H9 (cell line): ENCODE measurements around the gene PIK3C3. TPM values are rescaled to one million over a fixed set of nuclear protein-coding genes. Genes with fewer than 3 reads are reported as not detected.

Experiments used
- DNase-seq: peaks from one replicate; pipeline ENCODE4 v3.0.0-alpha.2; 2017
- H2AFZ ChIP-seq: one replicate; pipeline ENCODE4 v1.6.1; 2013; ENCODE audit warnings: mild to moderate bottlenecking, low read length, control low read depth, moderate library complexity
- H2AK5ac ChIP-seq: 2 replicates; pipeline ENCODE4 v1.6.1; 2013; ENCODE audit warnings: low read length, control low read depth, mixed read lengths; ENCODE audit not compliant: insufficient read length
- H2BK120ac ChIP-seq: one replicate; pipeline ENCODE4 v1.6.1; 2013; ENCODE audit warnings: low read depth, mild to moderate bottlenecking, low read length, control low read depth, inconsistent platforms; ENCODE audit not compliant: poor library complexity, severe bottlenecking
- H2BK12ac ChIP-seq: 2 replicates; pipeline ENCODE4 v1.6.1; 2013; ENCODE audit warnings: low read length, control low read depth, mixed read lengths, low read depth; ENCODE audit not compliant: insufficient read length
- H2BK15ac ChIP-seq: 2 replicates; pipeline ENCODE4 v1.6.1; 2013; ENCODE audit warnings: low read depth, low read length, control low read depth
- H2BK20ac ChIP-seq: one replicate; pipeline ENCODE4 v1.6.1; 2013; ENCODE audit warnings: low read depth, mild to moderate bottlenecking, low read length, control low read depth, inconsistent platforms; ENCODE audit not compliant: poor library complexity, severe bottlenecking
- H2BK5ac ChIP-seq: 2 replicates; pipeline ENCODE4 v1.6.1; 2013; ENCODE audit warnings: low read length, control low read depth, mixed read lengths; ENCODE audit not compliant: insufficient read length
- H3K14ac ChIP-seq: 2 replicates; pipeline ENCODE4 v1.6.1; 2013; ENCODE audit warnings: low read length, control low read depth; ENCODE audit not compliant: insufficient read depth
- H3K18ac ChIP-seq: 2 replicates; pipeline ENCODE4 v1.6.1; 2013; ENCODE audit warnings: low read depth, mild to moderate bottlenecking, mixed read lengths, low read length, control low read depth; ENCODE audit not compliant: insufficient read length
- H3K23ac ChIP-seq: 2 replicates; pipeline ENCODE4 v1.6.1; 2013; ENCODE audit warnings: low read length, control low read depth, mixed read lengths, low read depth; ENCODE audit not compliant: insufficient read length
- H3K23me2 ChIP-seq: 2 replicates; pipeline ENCODE4 v1.6.1; 2013; ENCODE audit warnings: low read depth, mild to moderate bottlenecking, mixed read lengths, low read length, control low read depth; ENCODE audit not compliant: insufficient read length, poor library complexity, severe bottlenecking
- H3K27ac ChIP-seq: 2 replicates; pipeline ENCODE4 v1.5.1; 2013; ENCODE audit warnings: low read length, control low read depth, mixed read lengths, low read depth; ENCODE audit not compliant: insufficient read length
- H3K27me3 ChIP-seq: 2 replicates; pipeline ENCODE4 v1.6.1; 2013; ENCODE audit warnings: low read length, control low read depth, inconsistent platforms; ENCODE audit not compliant: insufficient read depth
- H3K4ac ChIP-seq: 2 replicates; pipeline ENCODE4 v1.6.1; 2013; ENCODE audit warnings: low read depth, mild to moderate bottlenecking, control low read depth, inconsistent platforms, low read length, moderate library complexity
- H3K4me1 ChIP-seq: 2 replicates; pipeline ENCODE4 v1.6.1; 2013; ENCODE audit warnings: low read length, control low read depth, inconsistent platforms; ENCODE audit not compliant: insufficient read depth
- H3K4me2 ChIP-seq: 2 replicates; pipeline ENCODE4 v1.6.1; 2013; ENCODE audit warnings: low read length, control low read depth, mixed read lengths; ENCODE audit not compliant: insufficient read length, insufficient read depth
- H3K56ac ChIP-seq: 2 replicates; pipeline ENCODE4 v1.6.1; 2013; ENCODE audit warnings: low read depth, mild to moderate bottlenecking, mixed read lengths, low read length, control low read depth; ENCODE audit not compliant: insufficient read length
- H3K79me1 ChIP-seq: 2 replicates; pipeline ENCODE4 v1.6.1; 2013; ENCODE audit warnings: low read depth, mild to moderate bottlenecking, moderate library complexity, low read length, control low read depth, inconsistent platforms; ENCODE audit not compliant: insufficient read depth, poor library complexity, severe bottlenecking
- H3K79me2 ChIP-seq: 2 replicates; pipeline ENCODE4 v1.6.1; 2013; ENCODE audit warnings: low read length, control low read depth, inconsistent platforms; ENCODE audit not compliant: insufficient read depth
- H3K9ac ChIP-seq: 2 replicates; pipeline ENCODE4 v1.6.1; 2013; ENCODE audit warnings: low read length, control low read depth, mixed read lengths; ENCODE audit not compliant: insufficient read length; ENCODE audit errors: extremely low read depth
- H3K9me3 ChIP-seq: one replicate; pipeline ENCODE4 v1.6.1; 2013; ENCODE audit warnings: low read depth, low read length, inconsistent platforms; ENCODE audit not compliant: control insufficient read depth
- H3T11ph ChIP-seq: one replicate; pipeline ENCODE4 v1.6.1; 2013; ENCODE audit warnings: mild to moderate bottlenecking, low read length, control low read depth, inconsistent platforms
- H4K20me1 ChIP-seq: one replicate; pipeline ENCODE4 v1.6.1; 2013; ENCODE audit not compliant: control insufficient read depth, insufficient read length, insufficient read depth
- H4K5ac ChIP-seq: 2 replicates; pipeline ENCODE4 v1.6.1; 2013; ENCODE audit warnings: low read depth, mild to moderate bottlenecking, mixed read lengths, low read length, control low read depth; ENCODE audit not compliant: insufficient read length
- H4K8ac ChIP-seq: replicated peaks from 2 replicates; pipeline ENCODE4 v1.6.1; 2013; ENCODE audit warnings: low read length, control low read depth, mixed read lengths, low read depth; ENCODE audit not compliant: insufficient read length
- H4K91ac ChIP-seq: 2 replicates; pipeline ENCODE4 v1.6.1; 2013; ENCODE audit warnings: low read depth, mild to moderate bottlenecking, moderate library complexity, mixed read lengths, low read length, control low read depth; ENCODE audit not compliant: insufficient read length
- H3K27ac Mint-ChIP-seq, 3 experiments: 2 replicates in 2 of 3; 3 replicates in 1 of 3; pipeline ENCODE4 v1.8.0; 2020 to 2021; ENCODE audit warnings: mixed read lengths in 3 of 3, mild to moderate bottlenecking in 1 of 3, moderate library complexity in 1 of 3
- H3K27me3 Mint-ChIP-seq: 2 replicates; pipeline ENCODE4 v1.8.0; 2021; ENCODE audit warnings: low read depth, mild to moderate bottlenecking, moderate library complexity, mixed read lengths
- H3K36me3 Mint-ChIP-seq, 3 experiments: 2 replicates in 2 of 3; 3 replicates in 1 of 3; pipeline ENCODE4 v1.8.0; 2020 to 2021; ENCODE audit warnings: low read depth in 3 of 3, mixed read lengths in 3 of 3; ENCODE audit not compliant: insufficient read depth in 1 of 3
- H3K4me1 Mint-ChIP-seq, 2 experiments: 2 replicates each; pipeline ENCODE4 v1.8.0; 2020; ENCODE audit warnings: mixed read lengths in 2 of 2
- H3K4me3 Mint-ChIP-seq, 2 experiments: 2 replicates in 1 of 2; 3 replicates in 1 of 2; pipeline ENCODE4 v1.8.0; 2020 to 2021; ENCODE audit warnings: mild to moderate bottlenecking in 2 of 2, mixed read lengths in 2 of 2, moderate library complexity in 1 of 2
- H3K9me3 Mint-ChIP-seq, 2 experiments: 2 replicates in 1 of 2; 3 replicates in 1 of 2; pipeline ENCODE4 v1.8.0; 2020; ENCODE audit warnings: mild to moderate bottlenecking in 2 of 2, mixed read lengths in 2 of 2, moderate library complexity in 1 of 2
- CTCF ChIP-seq: fragments of 200-600 bp; sonication (generic); conservative IDR thresholded peaks from 3 replicates; pipeline ENCODE4 v1.8.0; 2021; ENCODE audit warnings: antibody characterized with exemption, mild to moderate bottlenecking
- WGBS: extraction: QIAGEN DNeasy Blood & Tissue Kit; methylation state at CpG from one replicate; pipeline ENCODE4 v1.1.7; 2013; ENCODE audit warnings: missing lambda C conversion rate, low lambda C conversion rate, mixed read lengths; ENCODE audit not compliant: insufficient read length; ENCODE audit errors: extremely low coverage; 5-methylcytosine and 5-hydroxymethylcytosine counted together
- total RNA-seq: library from RNA; stranded (reverse); gene quantifications from 2 replicates; pipeline ENCODE4 v1.2.1, GENCODE V29; 2021

The PIK3C3 gene
- total RNA-seq, 1 experiment from 2014 or later, result 48.8 TPM

GRCh38 chr18:41917181-41917580 is 37.9 kb upstream of the PIK3C3 start:
- no peak overlapping the region for H2BK5ac ChIP-seq
- H3K36me3 Mint-ChIP-seq, result no peaks in the 10 kb centered on the region
- H2BK20ac ChIP-seq, result no peak overlapping the region
- H4K20me1 ChIP-seq, result no peaks in the 10 kb centered on the region
- no peaks in the 10 kb centered on the region for H3K23me2 ChIP-seq
- no peak overlapping the region for H2BK12ac ChIP-seq
- DNase-seq, result no peak
- H3K27me3 ChIP-seq, result no peaks in the 10 kb centered on the region
- TF ChIP-seq CTCF, result no peak
- no peak overlapping the region for H3K4ac ChIP-seq
- H3K9ac ChIP-seq, result no peak overlapping the region
- no peak overlapping the region for H3K56ac ChIP-seq
- H2AFZ ChIP-seq, result no peak overlapping the region
- no peak overlapping the region for H3K14ac ChIP-seq
- H3K9me3 ChIP-seq, result no peaks in the 10 kb centered on the region
- H2BK120ac ChIP-seq, result no peak overlapping the region
- WGBS, result no CpG with 5 or more reads among the region's 3 CpGs
- no peak overlapping the region for H3K27ac Mint-ChIP-seq
- no peak overlapping the region for H4K5ac ChIP-seq
- H3K27me3 Mint-ChIP-seq, result no peaks in the 10 kb centered on the region
- no peak overlapping the region for H2BK15ac ChIP-seq
- no peak overlapping the region for H4K91ac ChIP-seq
- H3T11ph ChIP-seq, result no peak overlapping the region
- no peak overlapping the region for H3K4me3 Mint-ChIP-seq
- no peak overlapping the region for H3K4me2 ChIP-seq
- H3K79me2 ChIP-seq, result no peaks in the 10 kb centered on the region
- no peak overlapping the region for H4K8ac ChIP-seq
- H3K4me1 Mint-ChIP-seq, result no peaks in the 10 kb centered on the region; a peak in 1 of 4 replicates
- no peaks in the 10 kb centered on the region for H3K79me1 ChIP-seq
- H3K9me3 Mint-ChIP-seq, result no peaks in the 10 kb centered on the region
- no peak overlapping the region for H2AK5ac ChIP-seq
- no peaks in the 10 kb centered on the region for H3K4me1 ChIP-seq
- H3K23ac ChIP-seq, result no peak overlapping the region
- no peak overlapping the region for H3K18ac ChIP-seq
- no peak overlapping the region for H3K27ac ChIP-seq
